T1000 (cell line): ENCODE results near the gene SPDYE2.
"Not testable (repeated sequence)": the region's sequence is repeated elsewhere in the genome, so short reads cannot be mapped to it uniquely, and the experiment has no call there.

Experiments used
- DNase-seq: peaks from one replicate; lab custom pipeline; 2025; ENCODE audit warnings: mixed read lengths; lab: John Stamatoyannopoulos, UW

Gene SPDYE2, protein sequence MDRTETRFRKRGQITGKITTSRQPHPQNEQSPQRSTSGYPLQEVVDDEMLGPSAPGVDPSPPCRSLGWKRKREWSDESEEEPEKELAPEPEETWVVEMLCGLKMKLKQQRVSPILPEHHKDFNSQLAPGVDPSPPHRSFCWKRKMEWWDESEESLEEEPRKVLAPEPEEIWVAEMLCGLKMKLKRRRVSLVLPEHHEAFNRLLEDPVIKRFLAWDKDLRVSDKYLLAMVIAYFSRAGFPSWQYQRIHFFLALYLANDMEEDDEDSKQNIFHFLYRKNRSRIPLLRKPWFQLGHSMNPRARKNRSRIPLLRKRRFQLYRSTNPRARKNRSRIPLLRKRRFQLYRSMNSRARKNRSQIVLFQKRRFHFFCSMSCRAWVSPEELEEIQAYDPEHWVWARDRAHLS

DNA sequence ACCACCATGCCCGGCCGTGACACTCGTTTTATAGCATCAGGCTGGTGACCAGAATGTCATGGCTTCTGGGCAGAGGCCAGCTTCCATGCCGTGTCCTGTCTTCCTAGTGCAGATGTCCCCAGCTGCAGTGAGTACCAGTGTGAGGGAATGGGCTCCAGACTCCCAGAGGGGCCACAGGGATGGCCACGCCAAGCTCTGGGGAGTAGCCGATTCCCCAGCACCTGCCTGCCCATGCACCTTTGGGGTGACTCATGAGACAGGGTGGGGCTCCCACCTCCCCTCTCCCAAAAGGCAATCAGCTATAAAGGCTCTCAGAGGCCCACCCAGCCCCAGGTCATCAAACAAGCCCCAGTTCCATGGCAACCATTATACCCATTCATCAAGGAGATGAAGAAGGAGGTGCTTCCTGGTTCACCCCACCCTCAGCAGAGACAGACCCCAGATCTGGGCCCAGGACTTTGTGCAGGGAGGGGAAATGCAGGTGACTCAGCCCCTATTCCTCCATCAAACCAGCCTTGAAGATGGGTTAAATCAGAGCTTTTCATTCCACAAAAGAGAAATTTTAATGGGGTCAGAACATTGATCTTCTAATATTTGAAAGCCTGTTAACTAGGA is at the start of gene SPDYE2:
TSS of gene SPDYE2 (plus strand) at position 419 of the 615 bp plus-strand sequence. CDS start 2,030 bp downstream, outside the sequence.
- DNase-seq: not testable (repeated sequence)

DNA sequence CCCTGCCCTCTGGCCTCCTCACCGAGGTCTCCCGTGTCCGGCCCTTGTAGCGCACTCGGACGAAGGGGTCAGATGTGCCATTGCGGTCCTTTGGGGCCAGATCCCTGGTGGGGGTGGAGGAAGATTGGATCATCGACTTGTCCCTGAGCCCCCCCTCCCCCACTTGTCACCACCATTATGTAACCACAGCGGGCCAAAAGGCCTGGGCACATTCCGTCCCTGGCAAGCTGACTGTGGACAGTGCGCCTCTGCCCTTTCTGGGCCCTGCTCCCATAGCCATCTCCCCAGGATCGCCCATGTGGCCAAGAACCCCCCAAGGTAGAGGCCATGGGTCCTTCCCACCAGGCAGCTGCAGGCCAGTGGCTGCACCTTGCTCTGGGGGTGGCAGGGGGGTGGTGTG is 47.9 kb upstream of the SPDYE2 start:
- not testable (repeated sequence) for DNase-seq

DNA sequence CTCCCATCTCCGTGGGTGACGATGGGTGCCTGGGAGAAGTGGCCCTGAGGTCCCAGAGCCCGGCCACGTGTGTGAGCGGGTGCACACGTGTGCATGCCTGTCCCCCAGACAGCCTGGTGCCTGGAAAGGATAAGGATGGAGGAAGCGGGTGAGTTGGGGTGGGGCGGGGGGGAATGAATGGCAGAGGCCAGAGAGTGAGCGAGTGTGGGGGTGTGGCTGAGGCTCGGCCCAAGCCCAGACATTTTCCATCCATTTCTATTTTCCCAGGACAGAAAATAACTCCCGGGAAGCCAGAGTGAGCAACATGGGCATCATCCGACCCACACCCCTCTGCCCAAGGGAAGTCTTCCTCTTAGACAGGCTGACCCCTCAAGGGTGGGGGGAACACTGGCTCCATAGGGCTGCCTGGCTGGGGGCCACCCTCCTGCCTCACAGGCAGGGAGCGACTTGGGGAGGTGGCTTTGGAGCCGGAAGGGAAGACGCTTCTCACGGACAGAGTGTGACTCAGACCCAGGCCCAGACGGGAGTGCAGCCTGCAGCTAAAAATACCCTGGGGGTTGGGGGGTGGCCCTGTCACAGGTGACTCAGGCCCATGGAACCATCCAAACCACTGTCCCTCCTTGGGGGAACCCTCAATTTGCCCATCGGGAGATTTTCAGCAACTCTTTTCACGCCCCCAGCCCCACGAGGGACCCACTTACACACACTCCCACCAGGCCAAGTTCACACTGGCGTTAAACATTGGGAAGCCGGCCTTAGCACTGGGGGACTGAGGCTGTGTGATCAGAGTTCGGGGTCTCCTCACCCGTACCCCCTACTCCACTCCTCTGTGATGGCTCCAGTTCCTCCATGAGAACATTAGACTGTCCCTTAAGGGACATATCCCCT is 45.5 kb upstream of the SPDYE2 start:
- DNase-seq: not testable (repeated sequence)

DNA sequence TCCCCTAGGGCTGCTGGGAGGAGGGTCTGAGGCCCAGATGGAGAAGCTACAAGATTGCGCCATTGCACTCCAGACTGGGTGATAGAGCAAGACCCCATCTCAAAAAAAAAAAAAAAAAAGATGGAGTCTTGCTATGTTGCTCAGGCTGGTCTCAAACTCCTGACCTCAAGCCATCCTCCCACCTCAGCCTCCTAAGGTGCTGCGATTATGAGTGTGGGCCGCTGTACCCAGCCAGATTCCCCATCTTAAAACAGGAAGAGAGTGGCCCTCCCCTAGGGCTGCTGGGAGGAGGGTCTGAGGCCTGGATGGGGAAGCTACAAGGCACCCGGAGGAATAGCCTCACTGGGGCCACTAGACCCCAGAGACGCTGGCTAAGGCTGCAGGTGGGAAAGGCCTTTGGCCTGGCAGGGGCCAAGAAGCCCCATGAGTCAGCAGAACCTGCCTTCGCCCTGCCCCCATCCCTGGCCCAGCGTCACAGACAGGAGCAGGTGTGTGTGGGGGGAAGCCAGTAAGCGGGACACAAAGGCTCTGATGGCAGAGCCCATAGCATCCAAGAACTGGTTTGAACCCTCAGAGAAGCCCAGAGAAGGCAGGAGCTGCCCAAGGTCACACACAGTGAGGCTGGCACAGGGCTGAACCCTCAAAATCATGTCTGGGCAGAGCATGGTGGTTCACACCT is 43.5 kb upstream of the SPDYE2 start:
- DNase-seq: not testable (repeated sequence)

DNA sequence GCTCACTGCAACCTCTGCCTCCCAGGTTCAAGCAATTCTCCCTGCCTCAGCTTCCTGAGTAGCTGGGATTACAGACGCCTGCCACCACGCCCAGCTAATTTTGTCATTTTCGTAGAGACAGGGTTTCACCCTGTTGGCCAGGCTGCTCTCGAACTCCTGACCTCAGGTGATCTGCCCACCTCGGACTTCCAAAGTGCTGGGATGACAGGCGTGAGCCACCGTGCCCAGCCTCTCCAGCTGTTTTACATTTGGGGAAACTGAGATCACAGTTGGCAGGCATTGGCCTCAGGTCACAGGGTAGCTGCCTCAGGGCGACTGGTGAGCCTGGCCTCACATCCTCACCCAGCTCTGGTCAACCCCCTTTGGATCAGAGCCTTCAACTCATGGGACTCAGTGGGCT is 40.5 kb upstream of the SPDYE2 start:
- DNase-seq: not testable (repeated sequence)

DNA sequence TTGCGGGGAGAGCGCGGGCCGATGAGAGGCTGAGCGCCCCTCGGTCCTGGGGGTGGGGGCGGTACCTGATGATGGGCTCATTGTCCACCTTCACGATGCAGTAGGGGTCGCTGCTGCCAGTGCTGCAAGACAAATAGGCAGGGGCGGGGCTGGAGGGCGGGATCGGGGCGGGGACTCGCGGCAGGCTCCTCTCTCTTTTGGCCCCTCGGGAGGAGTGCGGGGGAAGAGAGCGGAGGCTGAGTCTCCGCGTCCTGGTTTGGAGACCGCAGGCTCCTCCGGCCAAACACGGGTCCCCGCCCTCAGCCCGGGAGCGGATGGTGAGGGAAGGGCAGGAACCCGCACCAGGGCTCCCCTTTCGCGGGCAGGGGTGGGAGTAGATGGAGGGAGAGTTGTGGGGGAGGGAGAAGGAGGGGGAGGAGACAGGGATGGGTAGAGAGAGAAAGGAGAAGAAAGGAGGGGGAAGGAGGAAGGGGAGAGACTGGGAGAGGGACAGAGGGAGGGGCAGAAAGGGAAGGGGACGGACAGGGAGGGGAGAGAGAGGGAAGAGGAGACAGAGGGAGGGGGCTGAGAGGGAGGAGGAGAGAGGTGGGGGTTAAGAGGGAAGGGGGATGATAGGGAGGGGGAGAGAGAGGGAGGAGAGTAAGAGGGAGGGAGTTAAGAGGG is 39.0 kb upstream of the SPDYE2 start:
- DNase-seq: not testable (repeated sequence)

DNA sequence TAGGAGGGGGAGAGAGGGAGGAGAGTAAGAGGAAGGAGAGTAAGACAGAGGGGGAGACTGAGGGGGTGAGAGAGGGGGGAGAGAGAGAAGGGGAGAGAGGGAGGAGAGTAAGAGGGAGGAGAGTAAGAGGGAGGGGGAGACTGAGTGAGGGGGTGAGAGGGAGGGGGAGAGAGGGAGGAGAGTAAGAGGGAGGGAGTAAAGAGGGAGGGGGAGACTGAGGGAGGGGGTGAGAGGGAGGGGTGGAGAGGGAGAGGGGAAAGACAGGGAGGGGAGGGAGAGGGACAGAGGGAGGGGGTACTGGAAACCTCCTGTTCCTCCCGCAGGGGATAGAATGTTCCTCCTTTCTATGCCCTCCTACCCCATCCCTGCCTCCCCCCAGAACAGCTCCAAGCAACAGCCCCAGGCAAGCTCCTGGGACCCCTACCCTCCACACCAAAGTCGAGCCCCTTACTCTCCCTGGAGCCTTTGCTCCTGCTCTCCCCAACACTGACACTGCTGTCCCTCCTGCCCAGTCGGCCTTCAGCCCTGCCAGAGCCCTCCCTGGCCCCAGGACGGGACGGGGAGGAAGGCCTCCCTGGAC is 38.3 kb upstream of the SPDYE2 start:
- not testable (repeated sequence) for DNase-seq

DNA sequence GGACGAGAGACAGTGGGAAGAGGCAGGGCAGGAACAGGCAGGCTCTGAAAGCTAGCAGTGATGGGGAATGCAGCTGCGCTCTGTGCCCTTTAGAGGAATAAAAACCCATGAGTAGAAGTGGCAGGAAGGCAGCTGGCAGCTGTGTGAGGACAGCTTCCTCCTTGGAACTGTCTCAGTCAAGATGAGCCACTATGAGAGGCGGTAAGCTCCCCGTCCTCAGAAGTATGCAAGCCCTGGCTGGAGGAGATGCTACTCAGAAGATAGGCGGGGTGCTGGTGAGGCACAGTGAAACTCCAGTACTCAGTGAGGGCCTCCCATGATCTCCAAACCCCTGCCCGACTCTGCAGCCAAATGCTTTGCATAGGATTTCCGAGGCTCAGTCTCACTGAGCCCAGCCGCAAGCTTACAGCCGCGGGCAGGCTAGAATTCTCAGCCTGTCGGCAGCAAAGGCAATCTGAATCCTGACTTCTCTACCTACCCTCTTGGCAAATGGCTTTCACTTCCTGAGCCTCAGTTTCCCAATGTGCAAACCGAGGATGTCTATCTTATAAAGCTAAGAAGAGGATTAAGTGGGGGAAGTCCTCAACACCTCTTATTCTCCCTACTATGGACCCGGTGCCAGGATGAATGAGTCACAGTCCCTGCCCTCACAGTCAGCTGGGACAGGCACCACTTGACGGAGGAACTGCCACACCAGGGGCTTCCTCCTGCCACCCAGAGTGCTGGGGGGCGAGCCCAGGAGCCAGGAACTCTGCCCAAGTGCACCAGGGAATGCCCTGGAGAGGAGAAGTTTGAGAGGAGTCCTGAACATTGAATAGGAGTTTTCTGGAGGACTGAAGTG is 35.9 kb upstream of the SPDYE2 start:
- DNase-seq: not testable (repeated sequence)

DNA sequence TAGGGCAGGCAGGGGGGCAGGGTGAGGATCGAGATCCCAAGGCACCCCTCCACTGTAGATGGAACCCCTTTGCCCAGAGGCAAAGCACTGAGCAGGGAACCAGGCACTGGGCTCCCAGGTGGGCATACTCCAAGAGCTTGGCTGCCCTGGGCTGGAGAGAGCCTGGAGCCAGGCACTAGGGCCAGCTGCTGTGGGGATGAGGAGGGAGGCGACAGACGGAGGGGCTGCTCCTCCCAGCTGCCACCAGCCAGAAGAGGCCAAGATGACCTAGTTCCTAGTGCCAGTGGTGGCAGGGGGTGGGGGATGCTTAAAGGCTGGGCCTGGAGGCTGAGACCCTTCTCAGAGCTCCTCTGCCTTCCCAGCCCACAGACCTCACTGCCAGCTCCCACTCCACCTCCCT is 35.1 kb upstream of the SPDYE2 start:
- not testable (repeated sequence) for DNase-seq

DNA sequence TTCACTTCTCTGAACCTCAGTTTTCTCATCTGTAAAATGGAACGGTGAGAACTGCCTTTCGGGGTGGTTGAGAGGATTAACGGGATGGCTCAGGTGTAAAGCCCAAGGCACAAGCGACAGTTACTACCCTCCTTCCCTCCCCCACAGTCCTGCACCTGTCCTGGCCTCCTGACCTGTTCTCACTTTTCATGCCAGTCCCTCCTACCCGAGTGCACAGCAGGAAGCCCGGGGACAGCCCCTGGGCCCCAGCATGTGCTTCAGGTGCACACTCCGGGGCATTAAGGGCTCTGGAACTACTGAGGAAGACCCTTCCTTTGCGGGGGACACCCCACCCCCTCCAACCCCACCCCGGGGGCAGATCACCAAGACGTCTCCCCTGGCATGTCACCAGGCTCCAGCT is 34.1 kb upstream of the SPDYE2 start:
- DNase-seq: not testable (repeated sequence)

DNA sequence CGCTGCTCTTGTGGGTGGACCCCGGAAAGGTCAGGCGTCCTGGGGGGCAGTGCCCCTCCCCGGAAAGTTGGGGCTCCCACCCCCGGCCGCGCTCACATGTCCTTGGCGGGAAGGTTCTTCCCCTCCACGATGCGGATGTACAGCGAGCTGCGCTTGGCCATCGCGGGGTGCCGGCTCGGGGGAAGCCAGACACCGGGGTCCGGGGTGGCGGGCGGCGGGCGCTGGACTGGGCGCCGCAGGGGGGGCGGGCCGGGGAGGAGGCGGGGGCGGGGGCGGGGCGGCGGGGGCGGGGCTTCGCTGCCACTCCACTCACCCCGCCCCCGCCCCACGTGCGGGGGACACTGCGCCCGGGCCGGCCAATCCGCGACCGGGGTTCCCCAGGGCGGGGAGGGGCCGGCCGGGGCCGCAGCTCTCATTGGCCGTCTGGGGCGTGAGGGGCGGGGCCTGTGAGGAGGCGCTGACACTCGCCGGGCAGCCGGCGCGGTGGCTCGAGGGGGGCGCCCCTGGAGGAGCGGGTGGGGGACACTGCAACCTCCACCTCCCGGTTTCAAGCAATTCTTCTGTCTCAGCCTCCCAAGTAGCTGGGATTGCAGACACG is 33.4 kb upstream of the SPDYE2 start, which contains the start of gene RASA4B:
TSS of gene RASA4B (minus strand) at position 228 of the 598 bp plus-strand sequence. CDS start at position 161, 67 bp downstream.
- DNase-seq: not testable (repeated sequence)

DNA sequence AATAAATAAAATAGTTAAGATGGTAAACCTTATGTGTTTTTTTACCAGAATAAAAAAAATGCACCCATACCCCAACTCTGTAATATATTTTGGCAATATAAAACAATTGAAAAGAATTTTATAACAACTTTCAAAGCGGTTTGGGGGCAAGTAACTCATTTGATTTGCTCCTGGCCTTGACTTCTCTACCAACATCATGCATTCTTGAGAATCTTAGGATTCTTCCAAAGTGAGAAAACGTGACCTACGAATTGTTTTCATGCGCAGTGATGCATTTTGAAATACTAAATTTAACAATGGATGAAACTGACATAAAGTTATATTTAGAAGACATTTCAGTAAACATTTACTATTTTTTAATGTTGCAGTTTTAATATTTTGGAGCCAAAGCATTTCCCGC is 30.2 kb upstream of the SPDYE2 start:
- DNase-seq: not testable (repeated sequence)

DNA sequence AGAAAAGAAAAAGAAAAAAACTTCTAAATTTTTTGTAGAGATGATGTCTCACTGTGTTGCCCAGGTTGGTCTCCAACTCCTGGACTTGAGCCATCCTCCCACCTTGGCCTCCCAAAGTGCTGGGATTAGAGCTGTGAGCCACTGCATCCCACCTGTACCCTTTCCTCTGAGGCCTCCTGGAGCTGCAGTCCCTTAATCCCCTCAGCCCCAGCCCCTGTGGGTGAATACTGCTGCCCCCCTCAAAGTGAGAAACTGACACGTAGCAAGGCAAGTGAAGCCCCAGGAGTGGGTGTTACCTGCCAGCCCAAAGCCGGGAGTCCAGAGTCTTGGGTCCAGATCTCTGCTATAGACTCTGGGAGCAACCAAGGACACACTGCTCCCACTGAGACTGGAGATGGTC is 26.2 kb upstream of the SPDYE2 start:
- DNase-seq: not testable (repeated sequence)

DNA sequence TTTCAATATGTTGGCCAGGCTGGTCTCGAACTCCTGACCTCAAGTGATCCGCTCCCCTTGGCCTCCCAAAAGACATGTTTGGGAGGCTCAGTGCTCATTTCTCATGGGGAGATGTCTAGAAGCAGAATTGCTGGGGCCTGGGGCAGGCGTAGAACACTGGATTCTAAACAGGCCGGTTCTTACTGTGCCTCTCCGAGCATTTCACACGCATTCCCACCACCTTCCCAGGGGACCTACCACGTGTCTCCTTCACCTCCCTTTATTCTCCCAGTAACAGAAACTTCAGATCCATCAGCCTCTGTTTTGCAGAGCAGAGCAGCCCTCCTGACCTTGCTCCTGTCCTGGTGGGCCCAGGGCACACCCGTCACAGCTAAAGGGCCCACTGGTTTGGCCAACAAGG is 23.8 kb upstream of the SPDYE2 start:
- DNase-seq: not testable (repeated sequence)

DNA sequence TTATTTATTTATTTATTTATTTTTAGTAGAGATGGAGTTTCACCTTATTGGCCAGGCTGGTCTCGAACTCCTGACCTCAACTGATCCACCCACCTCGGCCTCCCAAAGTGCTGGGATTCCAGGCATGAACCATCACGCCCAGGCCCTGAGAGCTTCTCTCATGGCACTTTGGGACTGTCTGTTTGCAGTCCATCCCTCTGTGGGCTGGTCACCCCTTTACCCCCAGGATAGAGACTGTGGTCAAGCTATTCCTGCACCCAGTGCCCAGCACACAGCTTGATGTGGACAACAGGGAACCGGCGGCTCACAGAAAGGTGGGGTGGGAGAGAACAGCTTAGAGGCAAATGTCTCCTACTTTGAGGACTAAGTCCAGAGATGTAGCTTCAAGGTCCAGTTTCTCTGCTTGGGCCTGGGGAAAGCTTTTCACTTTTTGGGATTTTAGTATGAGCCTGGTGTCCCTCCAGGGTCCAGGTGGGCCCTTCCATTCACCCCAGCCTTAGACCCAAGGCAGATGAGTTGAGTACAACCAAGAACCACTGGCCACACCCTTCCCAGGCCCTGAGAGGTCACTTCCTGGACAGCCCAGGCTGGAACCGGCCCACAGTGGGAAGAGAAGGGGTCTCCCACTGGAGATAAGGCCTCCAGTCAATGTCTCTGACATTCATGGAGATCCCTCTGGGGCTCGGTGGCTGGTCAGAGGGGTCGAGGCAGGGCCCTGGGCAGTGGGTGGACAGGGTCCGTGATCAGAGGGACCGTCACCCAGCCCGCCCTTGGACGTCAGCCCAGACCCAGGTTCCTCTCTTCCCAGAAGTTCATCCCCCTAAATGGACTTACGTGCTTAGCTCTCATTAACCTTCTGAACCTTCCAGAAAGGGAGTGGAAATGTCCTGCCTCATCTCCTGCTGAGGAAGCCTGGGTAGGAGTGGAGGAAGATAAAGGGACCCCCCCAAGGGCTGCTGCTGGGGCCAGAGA is 22.9 kb upstream of the SPDYE2 start:
- DNase-seq: not testable (repeated sequence)

DNA sequence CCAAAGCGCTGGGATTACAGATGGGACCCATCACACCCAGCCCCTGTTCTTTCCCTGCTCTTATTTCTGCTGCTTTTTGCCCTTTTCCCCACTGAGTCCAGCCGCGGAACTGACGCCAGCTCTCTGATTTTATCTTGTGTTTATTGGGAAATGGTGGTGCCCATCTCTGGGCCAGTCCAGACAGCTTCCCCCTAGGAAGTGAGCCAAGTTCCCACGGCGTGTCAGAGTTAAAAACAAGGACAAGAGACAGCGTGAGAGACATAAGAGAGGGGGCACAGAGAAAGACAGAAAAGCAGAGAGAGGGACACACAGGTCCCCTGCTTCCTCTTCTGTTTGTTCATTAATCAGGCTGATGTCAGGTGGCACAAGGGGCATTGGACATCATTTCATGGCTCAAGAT is 19.4 kb upstream of the SPDYE2 start:
- not testable (repeated sequence) for DNase-seq

DNA sequence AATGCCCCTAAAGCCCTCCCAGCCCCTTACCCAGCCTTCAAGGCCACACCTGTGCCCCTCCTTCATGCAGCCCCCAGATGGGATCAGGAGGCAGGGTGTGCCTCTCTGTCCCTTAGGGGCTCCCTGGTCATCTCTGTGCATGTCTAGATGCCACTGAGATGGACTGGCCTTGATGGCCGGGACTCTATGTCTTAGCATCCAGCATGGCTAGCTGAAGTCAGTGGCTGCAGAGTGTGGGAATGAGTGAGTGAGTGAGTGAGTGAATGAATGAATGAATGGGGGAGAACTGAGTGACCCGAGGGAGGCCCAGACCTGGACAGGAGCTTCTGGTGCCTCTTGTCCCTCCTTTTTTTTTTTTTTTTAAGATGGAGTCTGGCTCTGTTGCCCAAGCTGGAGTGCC is 18.9 kb upstream of the SPDYE2 start:
- not testable (repeated sequence) for DNase-seq

DNA sequence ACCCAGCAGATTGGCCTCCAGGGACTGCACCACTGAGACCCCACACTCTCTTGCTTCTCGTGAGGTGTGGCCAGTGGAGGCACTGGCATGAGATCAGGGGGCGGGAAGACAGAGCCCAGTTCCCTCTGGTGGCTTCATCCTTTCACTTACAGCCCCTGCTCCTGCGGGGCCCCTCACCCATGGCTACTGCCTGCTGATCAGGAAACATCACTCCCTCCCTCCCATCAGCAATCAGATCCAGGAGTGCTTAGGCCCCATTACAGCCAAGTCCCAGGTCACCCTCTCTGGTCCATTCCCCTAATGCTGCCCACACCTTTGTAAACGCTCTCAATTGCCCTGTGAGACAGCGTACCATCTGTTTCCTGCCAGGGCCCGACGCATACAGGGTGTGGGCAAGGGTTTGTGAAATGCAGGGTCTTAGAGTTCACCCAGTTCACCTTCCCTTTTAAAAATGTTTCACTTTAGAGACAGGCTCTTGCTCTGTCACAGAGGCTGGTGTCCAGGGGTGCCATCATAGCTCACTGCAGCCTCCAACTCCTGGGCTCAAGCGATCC is 15.9 kb upstream of the SPDYE2 start:
- not testable (repeated sequence) for DNase-seq
